ENCODE data around the gene CPNE9. TPM values are rescaled to one million over a fixed set of nuclear protein-coding genes. Genes with fewer than 3 reads are reported as not detected.

Gene CPNE9
- polyA plus RNA-seq, 4 donors = 0.35 to 0.92 TPM; not detected in 2

GRCh38 chr3:9727041-9727595 is 23.5 kb downstream of the CPNE9 start:
- FAIRE-seq = no peak
- Histone ChIP-seq H3K27ac (ENCODE audit: low read depth in 1 of 3, low read length in 2 of 3) (no peak overlapping the region), H3K4me1 (ENCODE audit: control insufficient read depth in 3 of 3, insufficient read depth in 2 of 3, low read depth in 1 of 3, low read length in 2 of 3) (no peaks in the 10 kb centered on the region), H3K4me3 (ENCODE audit: low read depth in 1 of 3, low read length in 3 of 3) (no peak overlapping the region), H3K36me3 (ENCODE audit: control insufficient read depth in 3 of 3, insufficient read depth in 2 of 3, low read depth in 1 of 3, low read length in 3 of 3) (no peaks in the 10 kb centered on the region), H3K27me3 (ENCODE audit: control insufficient read depth in 3 of 3, insufficient read depth in 3 of 3, low read length in 3 of 3) (no peaks in the 10 kb centered on the region), H3K9me3 (ENCODE audit: control insufficient read depth in 2 of 2, insufficient read depth in 1 of 2, low read depth in 1 of 2, low read length in 1 of 2) (no peaks in the 10 kb centered on the region)
- peak in 1 of 2 donors; percentile 35 for DNase-seq
- WGBS, 3 donors = 5 to 20% (median 10%) methylated on average over 10 to 11 of the region's 11 CpGs

GRCh38 chr3:9727743-9728142 is 24.1 kb downstream of the CPNE9 start:
- 81 to 88% (median 83%) methylated on average over 2 of the region's 2 CpGs for WGBS, 3 donors
- Histone ChIP-seq H3K27me3 (ENCODE audit: control insufficient read depth in 3 of 3, insufficient read depth in 3 of 3, low read length in 3 of 3) (no peaks in the 10 kb centered on the region), H3K4me3 (ENCODE audit: low read depth in 1 of 3, low read length in 3 of 3) (no peak overlapping the region), H3K4me1 (ENCODE audit: control insufficient read depth in 3 of 3, insufficient read depth in 2 of 3, low read depth in 1 of 3, low read length in 2 of 3) (peaks cover 0 to 5% (median 3%) of the 10 kb centered on the region in 3 donors), H3K27ac (ENCODE audit: low read depth in 1 of 3, low read length in 2 of 3) (no peak overlapping the region), H3K9me3 (ENCODE audit: control insufficient read depth in 2 of 2, insufficient read depth in 1 of 2, low read depth in 1 of 2, low read length in 1 of 2) (no peaks in the 10 kb centered on the region), H3K36me3 (ENCODE audit: control insufficient read depth in 3 of 3, insufficient read depth in 2 of 3, low read depth in 1 of 3, low read length in 3 of 3) (peaks cover 0 to 2% (median 0%) of the 10 kb centered on the region in 3 donors)
- DNase-seq (no peak), FAIRE-seq (no peak)

GRCh38 chr3:9729419-9729818 is 25.8 kb downstream of the CPNE9 start:
- WGBS, 3 donors = 85 to 90% (median 87%) methylated on average over 10 of the region's 10 CpGs
- peaks cover 0 to 10% (median 0%) of the 10 kb centered on the region in 3 donors for H3K36me3 ChIP-seq (ENCODE audit: control insufficient read depth in 3 of 3, insufficient read depth in 2 of 3, low read depth in 1 of 3, low read length in 3 of 3)
- no peak overlapping the region for H3K4me3 ChIP-seq (ENCODE audit: low read depth in 1 of 3, low read length in 3 of 3)
- H3K27me3 ChIP-seq (ENCODE audit: control insufficient read depth in 3 of 3, insufficient read depth in 3 of 3, low read length in 3 of 3) = no peaks in the 10 kb centered on the region
- FAIRE-seq = no peak
- no peak for DNase-seq
- H3K9me3 ChIP-seq (ENCODE audit: control insufficient read depth in 2 of 2, insufficient read depth in 1 of 2, low read depth in 1 of 2, low read length in 1 of 2) = no peaks in the 10 kb centered on the region
- no peak overlapping the region for H3K27ac ChIP-seq (ENCODE audit: low read depth in 1 of 3, low read length in 2 of 3)
- peaks cover 0 to 12% (median 3%) of the 10 kb centered on the region in 3 donors for H3K4me1 ChIP-seq (ENCODE audit: control insufficient read depth in 3 of 3, insufficient read depth in 2 of 3, low read depth in 1 of 3, low read length in 2 of 3)

- 0 to 4% (median 2%) methylated on average over 16 of the region's 17 CpGs for WGBS, 3 donors
- Histone ChIP-seq H3K27me3 (ENCODE audit: control insufficient read depth in 3 of 3, insufficient read depth in 3 of 3, low read length in 3 of 3) (no peaks in the 10 kb centered on the region), H3K27ac (ENCODE audit: low read depth in 1 of 3, low read length in 2 of 3) (peak overlapping the region in 2 of 3 donors; percentile 80 to 85), H3K9me3 (ENCODE audit: control insufficient read depth in 2 of 2, insufficient read depth in 1 of 2, low read depth in 1 of 2, low read length in 1 of 2) (no peaks in the 10 kb centered on the region), H3K4me1 (ENCODE audit: control insufficient read depth in 3 of 3, insufficient read depth in 2 of 3, low read depth in 1 of 3, low read length in 2 of 3) (peaks cover 0 to 12% (median 3%) of the 10 kb centered on the region in 3 donors), H3K4me3 (ENCODE audit: low read depth in 1 of 3, low read length in 3 of 3) (peak overlapping the region; percentile 37 to 39 (median 38)), H3K36me3 (ENCODE audit: control insufficient read depth in 3 of 3, insufficient read depth in 2 of 3, low read depth in 1 of 3, low read length in 3 of 3) (peaks cover 0 to 18% (median 3%) of the 10 kb centered on the region in 3 donors)
- DNase-seq = peak in 1 of 2 donors; percentile 85
- no peak for FAIRE-seq
Observed at GRCh38 chr3:9730657-9731205, 27.1 kb downstream of the CPNE9 start.

GRCh38 chr3:9731206-9732079 is 27.8 kb downstream of the CPNE9 start, which contains the start of gene BRPF1:
TSS of gene BRPF1 (plus strand) at chr3:9731735. CDS start at chr3:9734141, 2,406 bp downstream.
- WGBS, 3 donors = 0 to 1% (median 1%) methylated on average over 83 to 88 of the region's 88 CpGs
- Histone ChIP-seq H3K9me3 (ENCODE audit: control insufficient read depth in 2 of 2, insufficient read depth in 1 of 2, low read depth in 1 of 2, low read length in 1 of 2) (no peaks in the 10 kb centered on the region), H3K27me3 (ENCODE audit: control insufficient read depth in 3 of 3, insufficient read depth in 3 of 3, low read length in 3 of 3) (no peaks in the 10 kb centered on the region), H3K27ac (ENCODE audit: low read depth in 1 of 3, low read length in 2 of 3) (peak within 1 kb of the TSS; percentile 80 to 98 (median 98)), H3K4me1 (ENCODE audit: control insufficient read depth in 3 of 3, insufficient read depth in 2 of 3, low read depth in 1 of 3, low read length in 2 of 3) (peaks cover 0 to 12% (median 3%) of the 10 kb centered on the region in 3 donors), H3K4me3 (ENCODE audit: low read depth in 1 of 3, low read length in 3 of 3) (peak within 1 kb of the TSS; percentile 86 to 95 (median 92)), H3K36me3 (ENCODE audit: control insufficient read depth in 3 of 3, insufficient read depth in 2 of 3, low read depth in 1 of 3, low read length in 3 of 3) (peaks cover 0 to 21% (median 3%) of the 10 kb centered on the region in 3 donors)
- FAIRE-seq (no peak), DNase-seq (peak; percentile 99 to 100)

GRCh38 chr3:9732080-9732739 is 28.6 kb downstream of the CPNE9 start:
- peak overlapping the region; percentile 86 to 95 (median 92) for H3K4me3 ChIP-seq (ENCODE audit: low read depth in 1 of 3, low read length in 3 of 3)
- FAIRE-seq (no peak), DNase-seq (no peak)
- no peaks in the 10 kb centered on the region for H3K27me3 ChIP-seq (ENCODE audit: control insufficient read depth in 3 of 3, insufficient read depth in 3 of 3, low read length in 3 of 3)
- no peaks in the 10 kb centered on the region for H3K9me3 ChIP-seq (ENCODE audit: control insufficient read depth in 2 of 2, insufficient read depth in 1 of 2, low read depth in 1 of 2, low read length in 1 of 2)
- WGBS, 3 donors = 1 to 2% (median 1%) methylated on average over 33 to 41 of the region's 41 CpGs
- peak overlapping the region; percentile 80 to 98 (median 98) for H3K27ac ChIP-seq (ENCODE audit: low read depth in 1 of 3, low read length in 2 of 3)
- H3K36me3 ChIP-seq (ENCODE audit: control insufficient read depth in 3 of 3, insufficient read depth in 2 of 3, low read depth in 1 of 3, low read length in 3 of 3) = peaks cover 0 to 24% (median 3%) of the 10 kb centered on the region in 3 donors
- H3K4me1 ChIP-seq (ENCODE audit: control insufficient read depth in 3 of 3, insufficient read depth in 2 of 3, low read depth in 1 of 3, low read length in 2 of 3) = peaks cover 0 to 12% (median 3%) of the 10 kb centered on the region in 3 donors

- no peaks in the 10 kb centered on the region for H3K27me3 ChIP-seq (ENCODE audit: control insufficient read depth in 3 of 3, insufficient read depth in 3 of 3, low read length in 3 of 3)
- peaks cover 0 to 12% (median 3%) of the 10 kb centered on the region in 3 donors for H3K4me1 ChIP-seq (ENCODE audit: control insufficient read depth in 3 of 3, insufficient read depth in 2 of 3, low read depth in 1 of 3, low read length in 2 of 3)
- H3K27ac ChIP-seq (ENCODE audit: low read depth in 1 of 3, low read length in 2 of 3) = no peak overlapping the region
- peaks cover 0 to 30% (median 5%) of the 10 kb centered on the region in 3 donors for H3K36me3 ChIP-seq (ENCODE audit: control insufficient read depth in 3 of 3, insufficient read depth in 2 of 3, low read depth in 1 of 3, low read length in 3 of 3)
- no peaks in the 10 kb centered on the region for H3K9me3 ChIP-seq (ENCODE audit: control insufficient read depth in 2 of 2, insufficient read depth in 1 of 2, low read depth in 1 of 2, low read length in 1 of 2)
- DNase-seq = no peak
- WGBS, 3 donors = 19 to 37% (median 32%) methylated on average over 7 of the region's 7 CpGs
- H3K4me3 ChIP-seq (ENCODE audit: low read depth in 1 of 3, low read length in 3 of 3) = peak overlapping the region; percentile 86 to 95 (median 92)
- FAIRE-seq = no peak
Observed at GRCh38 chr3:9732740-9733115, 29.1 kb downstream of the CPNE9 start.

GRCh38 chr3:9736831-9737230 is 33.2 kb downstream of the CPNE9 start:
- no peak for FAIRE-seq
- Histone ChIP-seq H3K9me3 (ENCODE audit: control insufficient read depth in 2 of 2, insufficient read depth in 1 of 2, low read depth in 1 of 2, low read length in 1 of 2) (no peaks in the 10 kb centered on the region), H3K27ac (ENCODE audit: low read depth in 1 of 3, low read length in 2 of 3) (no peak overlapping the region), H3K27me3 (ENCODE audit: control insufficient read depth in 3 of 3, insufficient read depth in 3 of 3, low read length in 3 of 3) (no peaks in the 10 kb centered on the region), H3K4me1 (ENCODE audit: control insufficient read depth in 3 of 3, insufficient read depth in 2 of 3, low read depth in 1 of 3, low read length in 2 of 3) (peaks cover 0 to 12% (median 3%) of the 10 kb centered on the region in 3 donors), H3K4me3 (ENCODE audit: low read depth in 1 of 3, low read length in 3 of 3) (no peak overlapping the region), H3K36me3 (ENCODE audit: control insufficient read depth in 3 of 3, insufficient read depth in 2 of 3, low read depth in 1 of 3, low read length in 3 of 3) (peaks cover 4 to 69% (median 14%) of the 10 kb centered on the region in 3 donors)
- no peak for DNase-seq
- WGBS, 3 donors = 58 to 66% (median 66%) methylated on average over 2 of the region's 2 CpGs
